ENCODE results near the gene CDH24.

DNA sequence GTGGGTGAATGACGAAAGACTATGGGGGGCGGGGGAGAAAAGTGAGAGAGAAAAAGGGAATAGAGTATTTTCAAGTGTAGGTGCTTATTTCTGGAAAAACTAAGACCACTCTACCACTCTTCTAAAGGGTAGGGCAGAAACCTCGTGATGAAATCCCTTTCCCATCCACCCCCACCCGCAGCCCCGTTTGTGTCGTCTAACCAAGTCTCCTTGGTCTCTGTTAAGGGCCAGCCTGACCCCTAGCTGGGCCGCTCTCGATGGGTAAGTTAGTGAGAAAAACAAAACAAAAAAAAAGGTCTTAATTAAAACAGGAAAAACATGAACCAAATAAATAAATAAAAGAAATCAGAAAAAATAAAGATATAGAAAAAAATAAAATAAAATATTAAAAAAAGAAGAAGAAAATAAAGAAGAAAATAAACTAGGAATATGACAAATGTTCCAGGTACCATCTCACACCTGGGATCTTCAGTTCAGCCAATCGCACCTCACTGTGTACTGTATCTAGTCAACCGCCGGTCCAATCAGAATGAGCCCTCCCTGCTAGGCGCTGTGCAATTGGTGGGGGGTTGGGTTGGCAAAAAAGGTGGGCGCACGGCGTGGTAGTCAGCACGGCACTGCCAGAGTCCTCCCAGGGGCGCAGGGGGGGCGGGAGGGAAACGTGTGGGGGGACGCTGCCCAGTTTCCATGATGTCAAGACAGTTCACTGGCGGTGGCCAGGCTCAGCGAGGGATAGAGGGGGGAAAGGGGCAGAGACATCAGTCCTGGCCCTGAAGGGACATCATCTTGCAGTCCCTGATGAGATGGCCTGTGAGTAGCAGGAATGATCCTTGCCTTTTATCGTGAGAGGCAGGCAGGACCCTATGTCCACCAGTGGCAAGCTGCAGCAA lies 9.8 kb upstream of the CDH24 start:
- TF ChIP-seq EP300 (IDR thresholded peaks at IDR 0.05) (no peak), POLR2A (IDR thresholded peaks at IDR 0.05) (no peak), POLR2AphosphoS5 (IDR thresholded peaks at IDR 0.05) (no peak)
- TF ChIP-seq, protein P1, sequence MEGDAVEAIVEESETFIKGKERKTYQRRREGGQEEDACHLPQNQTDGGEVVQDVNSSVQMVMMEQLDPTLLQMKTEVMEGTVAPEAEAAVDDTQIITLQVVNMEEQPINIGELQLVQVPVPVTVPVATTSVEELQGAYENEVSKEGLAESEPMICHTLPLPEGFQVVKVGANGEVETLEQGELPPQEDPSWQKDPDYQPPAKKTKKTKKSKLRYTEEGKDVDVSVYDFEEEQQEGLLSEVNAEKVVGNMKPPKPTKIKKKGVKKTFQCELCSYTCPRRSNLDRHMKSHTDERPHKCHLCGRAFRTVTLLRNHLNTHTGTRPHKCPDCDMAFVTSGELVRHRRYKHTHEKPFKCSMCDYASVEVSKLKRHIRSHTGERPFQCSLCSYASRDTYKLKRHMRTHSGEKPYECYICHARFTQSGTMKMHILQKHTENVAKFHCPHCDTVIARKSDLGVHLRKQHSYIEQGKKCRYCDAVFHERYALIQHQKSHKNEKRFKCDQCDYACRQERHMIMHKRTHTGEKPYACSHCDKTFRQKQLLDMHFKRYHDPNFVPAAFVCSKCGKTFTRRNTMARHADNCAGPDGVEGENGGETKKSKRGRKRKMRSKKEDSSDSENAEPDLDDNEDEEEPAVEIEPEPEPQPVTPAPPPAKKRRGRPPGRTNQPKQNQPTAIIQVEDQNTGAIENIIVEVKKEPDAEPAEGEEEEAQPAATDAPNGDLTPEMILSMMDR (IDR thresholded peaks at IDR 0.05): no peak

Measured in stomach (tissue), 4 donors.